Neural progenitor cell (in vitro differentiated cells): ENCODE data around the gene FUNDC2.

Experiments used
- CTCF ChIP-seq: fragments of 200-600 bp; sonication (generic); IDR thresholded peaks from 2 replicates; pipeline ENCODE4 v1.5.1; 2017; ENCODE audit warnings: antibody characterized with exemption, mild to moderate bottlenecking
- EZH2 ChIP-seq: fragments of 200-600 bp; sonication (generic); IDR thresholded peaks from 2 replicates; pipeline ENCODE4 v1.6.1; 2017; ENCODE audit warnings: antibody characterized with exemption, mild to moderate bottlenecking, moderate library complexity

- TF ChIP-seq CTCF = no peak
- no peak for TF ChIP-seq EZH2
Measured at GRCh38 chrX:155026727-155027508, at the start of gene FUNDC2.
